Neural progenitor cell (in vitro differentiated cells): ENCODE data around the gene RBM15B.

Experiments
- CTCF ChIP-seq: fragments of 200-600 bp; sonication (generic); IDR thresholded peaks from 2 replicates; pipeline ENCODE4 v1.5.1; 2017; ENCODE audit warnings: antibody characterized with exemption, mild to moderate bottlenecking
- EZH2phosphoT487 ChIP-seq: fragments of 200-600 bp; sonication (generic); IDR thresholded peaks from 2 replicates; pipeline ENCODE4 v1.6.1; 2017; ENCODE audit warnings: antibody characterized with exemption

- TF ChIP-seq CTCF (peak; percentile 69), EZH2phosphoT487 (no peak)
Observed at GRCh38 chr3:51391075-51391565, at the start of gene RBM15B.
